ENCODE data around the gene RPRD2.
A peak's percentile ranks its signal among the peaks of the same experiment; 100 is the strongest.

RPRD2 gene

DNA sequence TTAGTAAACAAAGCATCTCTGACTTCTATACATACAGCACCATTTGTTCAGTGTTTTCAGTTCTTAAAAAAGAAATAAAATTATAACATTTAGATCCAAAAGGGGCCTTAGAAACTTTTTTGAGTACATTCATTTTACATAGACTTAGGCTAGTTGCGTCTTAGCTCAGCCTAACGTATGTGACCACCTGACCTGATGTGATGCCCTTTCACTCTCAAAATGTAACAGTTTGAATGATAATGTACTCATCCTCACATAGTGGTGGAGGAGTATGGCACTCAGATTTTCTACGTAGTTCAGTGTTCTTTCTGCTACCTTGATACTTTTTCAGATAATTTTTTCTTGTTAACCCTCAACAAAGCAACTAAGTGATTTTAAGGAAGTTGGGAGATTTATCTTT, 43.4 kb downstream of the RPRD2 start:
- no peak for DNase-seq (ENCODE audit: insufficient read length, low spot score)
- no peak for FAIRE-seq
- TF ChIP-seq POLR2A (IDR thresholded peaks at IDR 0.05; ENCODE audit: low read depth, low read length) = no peak

DNA sequence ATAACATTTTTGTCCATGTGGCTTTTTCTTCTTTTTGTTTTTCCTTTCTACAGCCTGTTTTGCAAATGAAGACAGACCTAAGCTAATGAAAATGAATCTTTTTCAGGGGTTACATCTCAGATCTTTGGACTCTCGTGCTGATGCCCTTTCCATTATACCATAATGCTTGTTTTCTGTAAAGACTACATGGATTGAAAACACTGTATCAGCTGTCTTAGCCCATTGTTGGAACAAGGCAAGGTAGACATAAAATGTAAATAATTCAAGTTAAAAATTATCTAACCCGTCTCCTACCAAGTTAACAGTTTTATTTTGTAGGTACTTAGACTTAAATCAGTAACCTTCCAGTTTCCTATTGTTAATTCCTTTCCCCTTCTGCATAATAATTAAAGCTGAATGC, 44.9 kb downstream of the RPRD2 start:
- FAIRE-seq = no peak
- no peak for TF ChIP-seq POLR2A (IDR thresholded peaks at IDR 0.05; ENCODE audit: low read depth, low read length)

GRCh38 chr1:150409504-150410362, 45.8 kb downstream of the RPRD2 start:
- TF ChIP-seq POLR2A (IDR thresholded peaks at IDR 0.05; ENCODE audit: low read depth, low read length) = no peak
- FAIRE-seq (no peak), DNase-seq (ENCODE audit: insufficient read length, low spot score) (no peak)

More for the DNA sequence above, 44.9 kb downstream of the RPRD2 start:
- DNase-seq (ENCODE audit: insufficient read length, low spot score) = no peak

DNA sequence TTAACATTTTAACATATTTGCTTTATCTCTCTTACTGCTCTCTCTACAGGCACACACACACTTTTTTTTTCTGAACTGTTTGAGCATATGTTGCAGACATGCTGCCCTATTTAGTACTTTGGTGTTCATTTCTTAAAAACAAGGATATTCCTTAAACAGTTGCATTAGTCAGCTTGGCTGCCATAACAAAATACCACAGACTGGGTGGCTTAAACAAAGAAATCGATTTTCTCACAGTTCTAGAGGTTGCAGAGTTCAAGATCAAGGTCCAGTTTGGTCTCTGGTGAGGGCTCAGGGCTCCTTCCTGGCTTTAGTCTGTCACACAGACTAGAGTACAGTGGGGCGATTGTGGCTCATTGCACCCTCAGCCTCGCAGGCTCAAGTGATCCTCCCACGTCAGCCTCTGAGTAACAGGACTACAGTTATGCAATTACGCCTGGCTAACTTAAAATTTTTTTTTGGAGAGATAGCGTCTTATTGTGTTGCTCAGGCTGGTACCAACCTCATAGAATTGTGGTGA, 46.7 kb downstream of the RPRD2 start:
- FAIRE-seq = no peak

GRCh38 chr1:150414592-150414991, 50.6 kb downstream of the RPRD2 start:
- no peak for FAIRE-seq
- no peak for TF ChIP-seq POLR2A (IDR thresholded peaks at IDR 0.05; ENCODE audit: low read depth, low read length)

More for the DNA sequence above, 46.7 kb downstream of the RPRD2 start:
- no peak for TF ChIP-seq POLR2A (IDR thresholded peaks at IDR 0.05; ENCODE audit: low read depth, low read length)
- no peak for DNase-seq (ENCODE audit: insufficient read length, low spot score)

GRCh38 chr1:150415800-150416199, 51.9 kb downstream of the RPRD2 start:
- DNase-seq (ENCODE audit: insufficient read length, low spot score) (no peak), FAIRE-seq (no peak)
- no peak for TF ChIP-seq POLR2A (IDR thresholded peaks at IDR 0.05; ENCODE audit: low read depth, low read length)

More at GRCh38 chr1:150414592-150414991, 50.6 kb downstream of the RPRD2 start:
- no peak for DNase-seq (ENCODE audit: insufficient read length, low spot score)

- FAIRE-seq (peak; percentile 38), DNase-seq (ENCODE audit: insufficient read length, low spot score) (no peak)
- no peak for TF ChIP-seq POLR2A (IDR thresholded peaks at IDR 0.05; ENCODE audit: low read depth, low read length)
Observed at GRCh38 chr1:150420560-150421265, 56.8 kb downstream of the RPRD2 start.

GRCh38 chr1:150422541-150422940, 58.6 kb downstream of the RPRD2 start:
- no peak for TF ChIP-seq POLR2A (IDR thresholded peaks at IDR 0.05; ENCODE audit: low read depth, low read length)
- no peak for FAIRE-seq

DNA sequence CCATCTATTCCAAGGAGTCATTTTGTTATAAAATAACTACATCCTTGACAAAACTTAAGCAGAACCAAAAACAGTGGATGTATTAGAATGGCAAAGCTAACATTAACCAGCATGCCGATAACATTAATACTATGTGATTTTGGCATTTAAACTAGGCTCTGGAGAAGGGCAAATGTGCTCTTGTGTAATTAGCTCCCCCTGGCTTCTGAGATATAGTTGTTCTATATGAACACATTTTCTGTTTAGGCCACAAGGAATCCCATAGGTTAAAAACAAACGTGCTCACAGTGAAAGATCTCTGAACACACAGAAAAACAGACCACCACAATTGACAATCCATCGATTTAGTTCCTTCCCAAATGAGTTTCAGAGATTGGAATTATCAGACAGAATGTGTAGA, 65.9 kb downstream of the RPRD2 start:
- no peak for FAIRE-seq
- TF ChIP-seq POLR2A (IDR thresholded peaks at IDR 0.05; ENCODE audit: low read depth, low read length) = no peak
- no peak for DNase-seq (ENCODE audit: insufficient read length, low spot score)

More at GRCh38 chr1:150422541-150422940, 58.6 kb downstream of the RPRD2 start:
- no peak for DNase-seq (ENCODE audit: insufficient read length, low spot score)

- no peak for DNase-seq (ENCODE audit: insufficient read length, low spot score)
- no peak for TF ChIP-seq POLR2A (IDR thresholded peaks at IDR 0.05; ENCODE audit: low read depth, low read length)
- no peak for FAIRE-seq
Observed at GRCh38 chr1:150441121-150441520, 77.2 kb downstream of the RPRD2 start.

DNA sequence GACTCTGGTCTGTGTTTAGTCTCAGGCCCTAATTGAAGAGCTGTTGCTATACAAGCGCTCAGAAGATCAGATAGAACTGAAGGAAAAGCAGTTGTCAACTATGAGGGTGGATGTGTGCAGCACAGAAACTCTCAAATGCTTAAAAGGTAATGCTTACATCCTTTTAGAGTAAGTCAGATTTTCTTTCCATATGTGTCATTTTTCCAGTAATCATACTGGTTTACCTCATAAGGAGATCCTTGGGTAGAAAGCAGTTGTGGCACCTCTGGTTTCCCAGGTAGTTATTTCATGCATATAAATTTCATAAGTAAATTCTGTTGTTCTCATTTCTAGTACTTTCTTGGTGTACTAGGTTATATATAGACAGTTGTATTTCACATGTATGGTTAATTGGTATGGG, 80.3 kb downstream of the RPRD2 start:
- no peak for TF ChIP-seq POLR2A (IDR thresholded peaks at IDR 0.05; ENCODE audit: low read depth, low read length)
- DNase-seq (ENCODE audit: insufficient read length, low spot score) (no peak), FAIRE-seq (no peak)

GRCh38 chr1:150456146-150456647, 92.2 kb downstream of the RPRD2 start:
- DNase-seq (ENCODE audit: insufficient read length, low spot score) = no peak
- no peak for FAIRE-seq
- TF ChIP-seq POLR2A (IDR thresholded peaks at IDR 0.05; ENCODE audit: low read depth, low read length) = no peak

GRCh38 chr1:150464422-150464826, 100.5 kb downstream of the RPRD2 start:
- peak; percentile 54 for DNase-seq (ENCODE audit: insufficient read length, low spot score)
- no peak for TF ChIP-seq POLR2A (IDR thresholded peaks at IDR 0.05; ENCODE audit: low read depth, low read length)
- no peak for FAIRE-seq

GRCh38 chr1:150466964-150467363, 103.0 kb downstream of the RPRD2 start:
- no peak for FAIRE-seq

More at GRCh38 chr1:150466964-150467363, 103.0 kb downstream of the RPRD2 start:
- DNase-seq (ENCODE audit: insufficient read length, low spot score) = no peak
- no peak for TF ChIP-seq POLR2A (IDR thresholded peaks at IDR 0.05; ENCODE audit: low read depth, low read length)
